BJ (cell line): ENCODE measurements around the gene ZC3H13. TPM values are rescaled to one million over a fixed set of nuclear protein-coding genes. Genes with fewer than 3 reads are reported as not detected.

ENCODE experiments used
- CTCF ChIA-PET: fragments of 350-600 bp; formaldehyde crosslinking; extraction: SDS; loops from one replicate; lab custom pipeline; 2021; ENCODE audit warnings: antibody characterized with exemption, inconsistent platforms; lab: Yijun Ruan, JAX
- POLR2A ChIA-PET: fragments of 300-600 bp; sonication (Branson Sonifier 250); formaldehyde crosslinking; extraction: SDS; loops from one replicate; lab custom pipeline; 2021; ENCODE audit warnings: antibody characterized with exemption; lab: Charles Lee
- DNase-seq: peaks from one replicate; pipeline ENCODE4 v3.0.0-alpha.2; 2011; ENCODE audit warnings: low read depth
- H3K27me3 ChIP-seq: 2 replicates; pipeline ENCODE4 v1.6.0; 2011; ENCODE audit warnings: low read length; ENCODE audit not compliant: control insufficient read depth, insufficient read depth
- H3K36me3 ChIP-seq: 2 replicates; pipeline ENCODE4 v1.5.1; 2011; ENCODE audit warnings: low read length; ENCODE audit not compliant: control insufficient read depth, insufficient read depth
- H3K4me3 ChIP-seq: 2 replicates; pipeline ENCODE4 v1.5.1; 2011; ENCODE audit warnings: low read depth, mild to moderate bottlenecking, control low read depth, low read length
- CTCF ChIP-seq: IDR thresholded peaks from 2 replicates; pipeline ENCODE4 v1.5.1; 2011; ENCODE audit warnings: low read depth, mild to moderate bottlenecking, control low read depth, inconsistent platforms, low read length, moderate library complexity; ENCODE audit not compliant: insufficient read depth
- polyA plus RNA-seq: library from polyadenylated mRNA; depleted of rRNA; stranded (reverse); fragments of >200 nt; gene quantifications from 2 replicates; pipeline ENCODE4 v1.2.3, GENCODE V29; 2011

Gene ZC3H13
- polyA plus RNA-seq, 1 experiment, result 1.9 TPM

DNA sequence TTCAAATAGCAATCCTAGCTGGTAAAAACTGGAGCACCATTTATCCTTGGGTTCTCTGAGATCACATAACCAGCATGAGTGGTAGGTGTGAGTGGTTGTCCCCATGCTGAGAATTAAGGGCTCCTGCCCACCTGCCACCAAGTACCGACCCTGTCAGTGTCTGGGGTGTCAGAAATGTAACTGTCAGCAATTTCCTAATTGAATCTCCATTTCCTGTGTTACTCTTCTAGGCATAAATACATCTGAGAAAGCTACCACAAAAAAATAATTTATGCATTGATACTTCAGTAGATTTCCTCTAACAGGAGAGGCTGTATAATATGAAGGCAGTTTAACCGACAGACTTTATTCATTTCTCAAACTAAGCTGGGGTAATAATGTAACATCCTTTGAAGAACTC is 27.2 kb upstream of the ZC3H13 start:
- POLR2A ChIA-PET, result no interaction called here
- TF ChIP-seq CTCF, result no peak
- CTCF ChIA-PET, result no interaction called here

GRCh38 chr13:46077265-46077664 is 24.7 kb upstream of the ZC3H13 start:
- no peak for TF ChIP-seq CTCF
- POLR2A ChIA-PET, result no interaction called here
- Histone ChIP-seq H3K27me3 (no peaks in the 10 kb centered on the region; the same call in 1 of the 2 replicates), H3K36me3 (no peaks in the 10 kb centered on the region), H3K4me3 (no peak overlapping the region)
- CTCF ChIA-PET, result no interaction called here
- DNase-seq, result no peak

More for the DNA sequence above, 27.2 kb upstream of the ZC3H13 start:
- Histone ChIP-seq H3K27me3 (no peaks in the 10 kb centered on the region; the same call in 1 of the 2 replicates), H3K36me3 (no peaks in the 10 kb centered on the region), H3K4me3 (no peak overlapping the region)
- DNase-seq, result no peak

DNA sequence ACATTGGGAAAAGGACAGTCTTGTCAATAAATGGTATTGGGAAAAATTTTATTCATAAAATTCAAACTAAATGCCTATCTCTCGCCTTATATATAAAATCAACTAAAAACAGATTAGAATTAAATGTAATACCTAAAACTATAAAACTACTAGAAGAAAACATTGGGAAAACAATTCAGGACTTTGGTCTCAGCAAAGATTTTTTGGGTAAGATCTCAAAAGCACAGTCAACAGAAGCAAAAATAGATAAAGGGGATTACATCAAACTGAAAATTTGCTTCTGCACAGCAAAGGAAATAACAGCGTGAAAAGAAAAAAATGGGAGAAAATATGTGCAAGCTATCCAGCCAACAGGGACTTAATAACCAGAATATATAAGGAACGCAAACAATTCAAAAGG is 24.3 kb upstream of the ZC3H13 start:
- no peak for DNase-seq
- TF ChIP-seq CTCF, result no peak
- H3K27me3 ChIP-seq, result no peaks in the 10 kb centered on the region; the same call in 1 of the 2 replicates
- CTCF ChIA-PET, result no interaction called here
- H3K36me3 ChIP-seq, result no peaks in the 10 kb centered on the region
- H3K4me3 ChIP-seq, result no peak overlapping the region
- POLR2A ChIA-PET, result no interaction called here

DNA sequence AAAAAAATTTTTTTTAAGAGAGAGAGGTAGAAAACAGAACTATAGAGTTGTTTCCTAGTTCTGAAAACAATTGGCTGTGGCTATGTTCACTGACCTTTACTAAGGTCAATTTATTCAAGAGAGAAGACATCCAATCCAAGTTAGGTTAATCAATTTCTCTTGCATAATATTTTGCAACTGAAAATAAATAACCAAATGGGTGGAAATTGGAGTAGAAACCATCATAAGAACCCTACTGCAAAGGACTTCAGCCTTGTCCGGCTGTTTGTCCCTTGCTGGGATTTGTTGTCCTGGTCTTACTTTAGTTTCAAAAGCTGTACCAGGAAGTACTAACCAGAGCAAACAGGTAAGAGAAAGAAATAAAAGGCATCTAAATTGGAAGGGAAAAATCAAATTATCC is 23.3 kb upstream of the ZC3H13 start:
- TF ChIP-seq CTCF, result no peak
- no peaks in the 10 kb centered on the region for H3K36me3 ChIP-seq
- no peak for DNase-seq
- ChIA-PET CTCF (no interaction called here), POLR2A (no interaction called here)
- H3K4me3 ChIP-seq, result no peak overlapping the region
- H3K27me3 ChIP-seq, result no peaks in the 10 kb centered on the region; the same call in 1 of the 2 replicates

DNA sequence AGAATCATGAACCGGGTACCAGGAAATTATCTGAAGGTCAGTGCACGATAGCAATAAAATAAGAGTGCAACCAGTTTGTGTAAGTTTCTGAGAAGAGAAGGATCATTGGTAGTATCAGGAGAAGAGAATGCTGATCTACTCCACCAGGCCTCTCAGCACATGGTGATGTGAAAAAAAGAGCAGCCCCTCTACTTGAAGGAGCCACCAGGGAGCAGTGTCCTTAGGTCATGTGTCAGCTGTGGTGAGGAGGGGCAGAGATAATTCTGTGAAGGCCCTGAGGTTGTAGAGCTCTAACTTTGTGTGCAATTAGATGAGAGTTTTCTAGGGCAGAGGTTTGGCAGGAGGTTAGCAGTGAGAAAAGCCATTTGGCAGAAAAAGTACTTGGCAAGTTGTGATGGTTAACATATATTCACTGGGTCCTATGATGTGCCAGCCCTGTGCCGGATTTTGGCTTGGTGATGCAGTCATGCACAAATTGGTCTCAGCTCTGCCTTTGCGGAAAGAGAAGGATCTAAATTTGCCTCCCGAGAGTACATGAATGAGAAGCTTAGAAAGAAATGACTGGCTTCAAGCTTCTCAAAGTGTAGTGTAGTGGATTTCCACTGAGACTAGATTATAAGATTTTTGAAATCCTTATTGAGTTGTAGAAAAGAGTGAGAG is 19.2 kb upstream of the ZC3H13 start:
- H3K36me3 ChIP-seq, result no peaks in the 10 kb centered on the region
- ChIA-PET POLR2A (no interaction called here), CTCF (interaction anchor here (1.0 kb wide), 1 partner anchor 55 kb away, joined by 3 read pairs; no protein-coding TSS in a partner anchor)
- no peak for DNase-seq
- H3K27me3 ChIP-seq, result no peaks in the 10 kb centered on the region
- TF ChIP-seq CTCF, result no peak
- H3K4me3 ChIP-seq, result no peak overlapping the region
